Transverse colon (tissue), 4 donors: ENCODE results near the gene TBX2. TPM values are rescaled to one million over a fixed set of nuclear protein-coding genes. Genes with fewer than 3 reads are reported as not detected.

Experiments
- DNase-seq: peaks from one replicate; pipeline ENCODE4 v3.0.0-alpha.2; 2019
- H3K27ac ChIP-seq, 4 donors: fragments of 200-600 bp; sonication (generic); 2 replicates each; pipeline ENCODE4 v1.5.1; 2016 to 2018; ENCODE audit warnings: inconsistent platforms in 4 of 4
- H3K27me3 ChIP-seq: fragments of 200-600 bp; sonication (generic); 2 replicates; pipeline ENCODE4 v1.5.1; 2017; ENCODE audit warnings: inconsistent platforms
- H3K36me3 ChIP-seq, 4 donors: fragments of 200-600 bp; sonication (generic); 2 replicates each; pipeline ENCODE4 v1.5.1; 2017 to 2019; ENCODE audit warnings: inconsistent platforms in 4 of 4
- H3K4me1 ChIP-seq, 4 donors: fragments of 200-600 bp; sonication (generic); 2 replicates each; pipeline ENCODE4 v1.5.1; 2017 to 2020; ENCODE audit warnings: inconsistent platforms in 4 of 4
- H3K4me3 ChIP-seq, 4 donors: fragments of 200-600 bp; sonication (generic); 1 replicate in 1 of 4; 2 replicates in 3 of 4; pipeline versions ENCODE4 v1.5.1 to v1.6.1; 2017 to 2019; ENCODE audit warnings: inconsistent platforms in 4 of 4
- H3K9me3 ChIP-seq, 2 donors: fragments of 200-600 bp; sonication (generic); 2 replicates each; pipeline ENCODE4 v1.5.1; 2017 to 2019; ENCODE audit warnings: inconsistent platforms in 2 of 2
- EP300 ChIP-seq: sonication (generic); formaldehyde crosslinking; IDR thresholded peaks from one replicate; pipeline ENCODE4 v1.6.1; 2017; ENCODE audit warnings: antibody characterized with exemption, low read depth
- POLR2A ChIP-seq: fragments of 450-650 bp; IDR thresholded peaks from one replicate; pipeline ENCODE4 v1.6.1; 2016; ENCODE audit warnings: antibody characterized with exemption, mild to moderate bottlenecking, moderate library complexity
- POLR2AphosphoS5 ChIP-seq, 3 donors: sonication (generic); formaldehyde crosslinking; IDR thresholded peaks; one replicate each; pipeline ENCODE4 v1.6.1; 2016; ENCODE audit warnings: antibody characterized with exemption in 3 of 3
- WGBS, 2 donors: methylation state at CpG; one replicate each; pipeline ENCODE4 v1.1.5; 2018; ENCODE audit warnings: low coverage in 1 of 2; 5-methylcytosine and 5-hydroxymethylcytosine counted together
- in situ Hi-C, 4 donors: fragments of 200-750 bp; cut with MboI; loops; one replicate each; pipeline versions ENCODE4 v1.15.0 to v1.15.1; 2017; ENCODE audit warnings: low sequenced_read_pairs in 3 of 4, low pct_ligation_motif_present in 1 of 4, low pct_unique_long_range_greater_than_20kb in 1 of 4
- intact Hi-C: fragments of 100-400 bp; cut with DNase I; formaldehyde crosslinking; loops from one replicate; pipeline ENCODE4 v1.15.1; 2023; ENCODE audit warnings: low total_unique reads
- total RNA-seq, 4 donors: library from RNA; depleted of rRNA; stranded (reverse); fragments of >200 nt; gene quantifications; one replicate each; pipeline ENCODE4 v1.1.0, GENCODE V29; 2016
- TF ChIP-seq, protein P1 (sequence below), 5 experiments: fragments of 200-600 bp in 3 of 5; fragments of 450-650 bp in 2 of 5; sonication (generic) in 3 of 5; IDR thresholded peaks; 1 replicate in 2 of 5; 2 replicates in 3 of 5; pipeline ENCODE4 v1.5.1; 2016 to 2017; ENCODE audit warnings: antibody characterized with exemption in 5 of 5, inconsistent platforms in 3 of 5, mild to moderate bottlenecking in 2 of 5, moderate library complexity in 1 of 5

The TBX2 gene
- total RNA-seq, 4 donors from 2014 or later: 2.6 to 13.5 (median 8.7) TPM

DNA sequence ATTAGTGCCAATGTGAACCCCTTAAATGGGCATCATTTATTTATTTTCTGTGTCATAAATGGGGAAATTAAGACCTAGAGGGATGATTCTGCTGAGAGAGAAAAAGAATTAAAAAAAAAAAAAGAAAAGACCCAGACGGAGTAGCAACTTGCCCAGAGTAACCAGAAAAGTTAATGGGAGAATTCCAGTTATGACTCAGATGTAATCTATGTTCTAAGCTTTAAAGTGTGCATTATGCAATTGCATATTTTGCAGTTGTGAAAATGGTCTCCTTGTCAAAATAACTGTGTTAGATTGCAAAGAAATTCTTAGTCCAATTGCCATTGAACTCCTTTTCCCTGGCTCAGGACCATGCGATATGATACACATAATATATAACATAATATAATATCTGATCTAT, 38.6 kb upstream of the TBX2 start:
- in situ Hi-C loops (no loop called here), intact Hi-C loops (no loop called here)
- Histone ChIP-seq H3K9me3 (no peaks in the 10 kb centered on the region), H3K36me3 (no peaks in the 10 kb centered on the region), H3K27me3 (no peaks in the 10 kb centered on the region), H3K27ac (no peak overlapping the region), H3K4me3 (no peak overlapping the region), H3K4me1 (no peaks in the 10 kb centered on the region)
- no peak for DNase-seq
- 82 to 88% methylated on average over 2 of the region's 2 CpGs for WGBS, 2 donors
- no peak for TF ChIP-seq POLR2A
- TF ChIP-seq, protein P1, sequence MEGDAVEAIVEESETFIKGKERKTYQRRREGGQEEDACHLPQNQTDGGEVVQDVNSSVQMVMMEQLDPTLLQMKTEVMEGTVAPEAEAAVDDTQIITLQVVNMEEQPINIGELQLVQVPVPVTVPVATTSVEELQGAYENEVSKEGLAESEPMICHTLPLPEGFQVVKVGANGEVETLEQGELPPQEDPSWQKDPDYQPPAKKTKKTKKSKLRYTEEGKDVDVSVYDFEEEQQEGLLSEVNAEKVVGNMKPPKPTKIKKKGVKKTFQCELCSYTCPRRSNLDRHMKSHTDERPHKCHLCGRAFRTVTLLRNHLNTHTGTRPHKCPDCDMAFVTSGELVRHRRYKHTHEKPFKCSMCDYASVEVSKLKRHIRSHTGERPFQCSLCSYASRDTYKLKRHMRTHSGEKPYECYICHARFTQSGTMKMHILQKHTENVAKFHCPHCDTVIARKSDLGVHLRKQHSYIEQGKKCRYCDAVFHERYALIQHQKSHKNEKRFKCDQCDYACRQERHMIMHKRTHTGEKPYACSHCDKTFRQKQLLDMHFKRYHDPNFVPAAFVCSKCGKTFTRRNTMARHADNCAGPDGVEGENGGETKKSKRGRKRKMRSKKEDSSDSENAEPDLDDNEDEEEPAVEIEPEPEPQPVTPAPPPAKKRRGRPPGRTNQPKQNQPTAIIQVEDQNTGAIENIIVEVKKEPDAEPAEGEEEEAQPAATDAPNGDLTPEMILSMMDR (IDR thresholded peaks at IDR 0.05): no peak
- TF ChIP-seq EP300: no peak
- no peak for TF ChIP-seq POLR2AphosphoS5 (IDR thresholded peaks at IDR 0.05)

DNA sequence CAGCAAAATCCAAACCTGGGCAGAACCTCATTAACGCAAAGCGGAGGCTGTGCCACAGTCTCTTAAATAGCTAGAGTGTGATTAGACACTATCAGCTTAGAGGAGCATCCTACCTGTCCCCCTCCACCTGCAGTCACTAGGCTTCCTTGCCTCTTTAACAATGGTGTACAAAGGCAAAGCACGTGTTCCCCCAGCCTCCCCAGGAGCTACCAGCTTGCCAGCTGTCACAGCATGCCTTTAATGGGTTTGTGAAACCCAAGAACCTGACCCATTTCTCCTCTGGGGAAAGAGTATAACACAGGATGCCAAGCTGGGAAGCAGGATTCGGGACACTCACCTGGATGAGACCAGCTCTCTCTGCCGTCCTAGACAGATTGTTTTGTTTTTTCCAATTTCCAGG, 37.2 kb upstream of the TBX2 start:
- no peak overlapping the region for H3K4me3 ChIP-seq
- no peak for DNase-seq
- no peaks in the 10 kb centered on the region for H3K4me1 ChIP-seq
- TF ChIP-seq POLR2AphosphoS5 (IDR thresholded peaks at IDR 0.05) (no peak), POLR2A (no peak), EP300 (no peak)
- TF ChIP-seq, protein P1 (IDR thresholded peaks at IDR 0.05): no peak
- in situ Hi-C loops (no loop called here), intact Hi-C loops (no loop called here)
- no peak overlapping the region for H3K27ac ChIP-seq
- H3K36me3 ChIP-seq: no peaks in the 10 kb centered on the region
- H3K27me3 ChIP-seq: no peaks in the 10 kb centered on the region
- 80 to 86% methylated on average over 1 to 5 of the region's 5 CpGs for WGBS, 2 donors
- no peaks in the 10 kb centered on the region for H3K9me3 ChIP-seq

DNA sequence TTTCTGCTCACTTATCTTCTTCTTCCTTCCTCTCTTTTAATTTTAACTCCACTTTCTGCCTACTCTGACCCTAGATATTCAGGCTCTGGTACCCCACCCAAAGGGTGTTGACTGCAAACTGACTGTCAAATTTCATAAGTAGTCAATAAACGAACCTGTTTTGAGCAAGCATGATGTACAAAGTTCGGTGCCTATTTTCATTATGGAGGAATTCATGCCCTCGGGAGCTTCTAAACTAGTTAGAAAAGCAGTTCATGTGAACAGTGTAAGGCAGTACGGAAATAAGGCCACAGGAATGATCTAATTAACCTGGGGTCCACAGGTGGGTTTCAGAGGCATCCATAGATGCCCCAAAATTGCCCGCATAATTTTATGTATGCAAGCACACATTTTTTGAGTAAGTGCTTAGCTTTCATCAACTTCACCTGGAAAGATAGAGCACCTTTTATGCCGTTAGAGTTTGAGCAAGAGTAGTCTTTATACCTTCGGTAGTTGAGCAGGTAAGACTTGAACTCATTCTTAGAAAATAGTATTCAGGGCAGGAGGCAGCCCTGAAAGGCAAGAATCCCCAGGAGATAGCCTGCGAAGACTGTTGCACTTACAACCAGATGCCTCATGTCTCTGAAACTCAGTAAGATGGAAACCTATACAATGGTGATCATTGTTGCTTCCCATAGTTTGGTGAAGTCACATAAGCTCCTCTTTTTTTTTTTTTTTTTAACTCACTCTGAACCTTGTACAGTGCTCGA, 36.6 kb upstream of the TBX2 start:
- H3K4me3 ChIP-seq: no peak overlapping the region
- WGBS, 2 donors: 77% methylated on average over 3 to 9 of the region's 9 CpGs
- TF ChIP-seq, protein P1 (IDR thresholded peaks at IDR 0.05): no peak
- TF ChIP-seq POLR2AphosphoS5 (IDR thresholded peaks at IDR 0.05): no peak
- no peak for TF ChIP-seq EP300
- no peak for TF ChIP-seq POLR2A
- no peaks in the 10 kb centered on the region for H3K9me3 ChIP-seq
- no peak overlapping the region for H3K27ac ChIP-seq
- in situ Hi-C loops: no loop called here
- intact Hi-C loops: no loop called here
- H3K4me1 ChIP-seq: no peaks in the 10 kb centered on the region
- H3K27me3 ChIP-seq: no peaks in the 10 kb centered on the region
- no peak for DNase-seq
- H3K36me3 ChIP-seq: no peaks in the 10 kb centered on the region

DNA sequence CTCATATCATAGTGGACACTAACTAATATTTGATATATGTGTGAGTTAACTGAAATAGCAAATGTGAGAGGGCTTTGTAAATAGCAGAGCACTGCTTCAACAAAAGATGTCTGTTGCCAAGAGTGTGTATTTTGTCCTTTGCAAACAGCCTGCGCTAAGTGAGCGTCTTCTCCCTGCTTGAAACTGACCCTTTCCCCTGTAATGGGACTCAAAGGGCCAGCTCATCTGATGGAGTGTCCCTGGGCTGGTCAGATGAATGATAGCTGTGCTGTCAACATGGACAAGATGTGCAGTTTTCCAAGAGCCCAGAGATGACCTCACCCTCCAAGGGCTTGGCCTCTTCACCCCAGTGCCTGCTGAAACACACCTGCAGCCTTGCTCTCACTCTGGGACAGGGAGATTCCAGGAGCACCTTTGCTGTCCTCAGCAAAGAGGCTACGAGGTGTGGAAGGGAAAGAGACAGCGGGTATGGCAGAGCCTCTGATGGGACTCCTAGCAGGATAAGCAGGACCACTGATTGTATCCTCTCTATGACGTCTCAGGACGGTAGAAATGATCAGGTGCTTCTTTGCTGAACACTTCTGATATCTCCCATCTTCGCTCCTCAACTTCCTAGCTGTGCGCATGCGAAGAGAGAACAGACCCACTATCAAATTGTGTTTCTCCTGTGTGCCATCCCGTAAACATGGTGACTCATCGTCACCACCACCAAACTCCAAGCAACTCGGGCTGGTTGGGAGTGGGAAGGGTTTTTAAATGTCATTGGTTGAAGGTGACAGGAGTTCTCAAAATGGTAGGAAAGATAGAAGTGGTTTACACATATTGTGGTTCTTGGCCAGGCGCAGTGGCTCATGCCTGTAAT, 35.8 kb upstream of the TBX2 start:
- Histone ChIP-seq H3K9me3 (no peaks in the 10 kb centered on the region), H3K36me3 (no peaks in the 10 kb centered on the region), H3K4me3 (no peak overlapping the region), H3K27ac (no peak overlapping the region), H3K4me1 (no peaks in the 10 kb centered on the region), H3K27me3 (no peaks in the 10 kb centered on the region)
- 85 to 93% methylated on average over 4 to 13 of the region's 13 CpGs for WGBS, 2 donors
- no peak for DNase-seq
- intact Hi-C loops: no loop called here
- TF ChIP-seq EP300 (no peak), POLR2AphosphoS5 (IDR thresholded peaks at IDR 0.05) (no peak), POLR2A (no peak)
- TF ChIP-seq, protein P1 (IDR thresholded peaks at IDR 0.05): no peak
- in situ Hi-C loops: no loop called here
